SK-N-DZ (cell line): ENCODE results near the gene LSM7.

Experiments used
- DNase-seq: peaks from one replicate; pipeline ENCODE4 v3.0.0-alpha.2; 2015; ENCODE audit warnings: low spot score

Gene LSM7

GRCh38 chr19:2323707-2324106 is 4.7 kb downstream of the LSM7 start:
- no peak for DNase-seq

GRCh38 chr19:2321565-2322283 is 6.7 kb downstream of the LSM7 start:
- no peak for DNase-seq

- no peak for DNase-seq
Observed at GRCh38 chr19:2320939-2321338, 7.4 kb downstream of the LSM7 start.

- no peak for DNase-seq
Observed at GRCh38 chr19:2320049-2320448, 8.3 kb downstream of the LSM7 start.

GRCh38 chr19:2319551-2319950 is 8.8 kb downstream of the LSM7 start:
- no peak for DNase-seq

GRCh38 chr19:2318923-2319322 is 9.5 kb downstream of the LSM7 start:
- no peak for DNase-seq

- no peak for DNase-seq
Observed at GRCh38 chr19:2317756-2318155, 10.6 kb downstream of the LSM7 start.

GRCh38 chr19:2317300-2317699 is 11.1 kb downstream of the LSM7 start:
- no peak for DNase-seq

GRCh38 chr19:2315818-2316353 is 12.5 kb downstream of the LSM7 start:
- DNase-seq, result peak; percentile 69

- no peak for DNase-seq
Observed at GRCh38 chr19:2315121-2315817, 13.1 kb downstream of the LSM7 start.

GRCh38 chr19:2312820-2313501 is 15.4 kb downstream of the LSM7 start:
- DNase-seq, result no peak

GRCh38 chr19:2311093-2311492 is 17.3 kb downstream of the LSM7 start:
- DNase-seq, result no peak

- DNase-seq, result no peak
Observed at GRCh38 chr19:2309734-2310362, 18.5 kb downstream of the LSM7 start.

- no peak for DNase-seq
Observed at GRCh38 chr19:2308114-2308556, 20.3 kb downstream of the LSM7 start, which contains the start of gene LINGO3. Gene LINGO3 (minus strand): TSS chr19:2308154. CDS start chr19:2291776, 16,378 bp downstream.

- DNase-seq, result no peak
Observed at GRCh38 chr19:2307518-2308012, 20.8 kb downstream of the LSM7 start.

GRCh38 chr19:2306971-2307370 is 21.4 kb downstream of the LSM7 start:
- DNase-seq, result no peak

GRCh38 chr19:2306281-2306806 is 22.0 kb downstream of the LSM7 start:
- no peak for DNase-seq

- DNase-seq, result no peak
Observed at GRCh38 chr19:2305452-2306280, 22.7 kb downstream of the LSM7 start.

- DNase-seq, result no peak
Observed at GRCh38 chr19:2303211-2303798, 25.1 kb downstream of the LSM7 start.
